Central memory CD4-positive, alpha-beta T cell (primary cell): ENCODE results near the gene DPH6.

Experiments used
- DNase-seq: peaks from one replicate; pipeline ENCODE4 v3.0.0; 2022

The DPH6 gene

DNA sequence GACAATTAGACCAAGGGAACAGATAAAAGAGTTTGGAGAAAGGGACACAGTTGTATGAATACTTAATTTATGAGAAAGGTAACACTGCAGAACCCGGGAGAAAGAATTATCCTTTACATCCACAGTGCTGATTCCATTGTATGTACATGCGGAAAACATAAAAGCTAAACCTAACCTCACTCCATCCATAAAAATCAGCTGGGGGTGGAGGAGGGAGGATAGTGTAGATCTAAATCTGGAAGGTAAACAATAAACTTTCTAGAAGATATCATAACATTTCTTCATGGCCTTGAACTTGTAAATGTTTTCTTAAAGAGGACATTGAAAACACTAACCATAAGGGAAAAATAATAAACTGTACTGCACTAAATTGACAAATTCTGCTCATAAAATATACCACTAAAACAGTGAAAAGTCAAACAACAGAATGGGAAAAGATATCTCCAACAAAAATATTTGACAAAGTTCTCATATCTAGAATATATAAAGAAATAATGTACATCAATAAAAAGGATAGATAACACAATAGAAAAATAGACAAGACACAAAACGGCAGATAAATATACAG, 220.5 kb downstream of the DPH6 start:
- DNase-seq = no peak

DNA sequence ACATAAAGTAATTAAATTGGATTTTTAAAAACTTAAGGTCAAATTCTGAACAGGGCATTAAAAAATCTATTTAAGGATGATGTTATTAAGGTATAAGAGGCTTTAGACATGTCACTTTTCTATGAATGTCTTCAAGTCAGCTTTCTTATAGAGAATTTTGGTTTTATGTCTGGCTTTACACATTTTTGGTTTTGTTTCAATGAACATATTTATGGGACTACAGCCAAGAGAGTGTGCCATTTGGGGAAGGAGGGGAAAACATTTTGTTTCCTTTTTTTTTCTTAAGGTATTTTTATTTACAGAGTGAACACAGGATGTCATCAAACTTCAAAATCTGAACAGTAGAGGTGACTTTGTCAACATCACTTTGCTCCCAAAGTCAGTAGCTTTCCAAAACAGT, 222.8 kb downstream of the DPH6 start:
- no peak for DNase-seq

DNA sequence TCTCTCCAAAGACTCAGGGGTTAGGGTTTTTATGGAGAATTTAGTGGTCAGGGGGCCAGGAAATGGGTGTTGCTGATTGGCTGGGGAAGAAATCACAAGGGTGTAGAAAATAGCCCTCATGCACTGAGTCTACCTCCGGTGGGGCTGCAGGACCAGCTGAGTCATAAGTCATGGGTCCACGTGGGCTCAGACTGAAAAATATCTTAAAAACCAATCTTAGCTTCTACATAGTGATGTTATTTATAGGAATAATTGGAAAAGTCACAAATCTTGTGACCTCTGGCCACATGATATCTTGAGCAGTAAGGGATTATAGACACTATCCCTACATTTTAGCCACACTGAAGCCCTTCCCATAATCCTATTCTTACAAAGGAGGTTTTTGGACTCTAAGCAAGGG, 224.0 kb downstream of the DPH6 start:
- no peak for DNase-seq

DNA sequence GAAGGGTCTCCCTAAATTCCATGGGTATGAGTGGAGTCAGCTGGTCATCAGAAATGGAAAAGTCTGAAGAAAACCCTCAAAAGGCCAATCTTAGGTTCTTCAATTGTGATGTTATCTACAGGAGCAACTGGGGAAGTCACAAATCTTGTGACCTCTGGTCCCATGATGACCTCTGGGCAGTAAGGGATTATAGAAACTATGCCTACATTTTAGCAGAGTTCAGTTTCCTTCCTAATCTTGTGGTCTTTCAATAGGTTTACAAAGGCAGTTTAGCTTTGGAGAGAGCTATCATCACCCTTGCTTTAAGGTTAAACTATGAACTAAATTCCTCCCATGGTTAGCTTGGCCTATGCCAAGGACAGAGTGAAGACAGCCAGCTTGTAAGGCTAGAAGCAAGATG, 225.1 kb downstream of the DPH6 start:
- no peak for DNase-seq
